H9 (cell line): ENCODE measurements around the gene IGSF22. TPM values are rescaled to one million over a fixed set of nuclear protein-coding genes. Genes with fewer than 3 reads are reported as not detected.

Source experiments
- DNase-seq: peaks from one replicate; pipeline ENCODE4 v3.0.0-alpha.2; 2017
- H2AFZ ChIP-seq: one replicate; pipeline ENCODE4 v1.6.1; 2013; ENCODE audit warnings: mild to moderate bottlenecking, low read length, control low read depth, moderate library complexity
- H2AK5ac ChIP-seq: 2 replicates; pipeline ENCODE4 v1.6.1; 2013; ENCODE audit warnings: low read length, control low read depth, mixed read lengths; ENCODE audit not compliant: insufficient read length
- H2BK120ac ChIP-seq: one replicate; pipeline ENCODE4 v1.6.1; 2013; ENCODE audit warnings: low read depth, mild to moderate bottlenecking, low read length, control low read depth, inconsistent platforms; ENCODE audit not compliant: poor library complexity, severe bottlenecking
- H2BK12ac ChIP-seq: 2 replicates; pipeline ENCODE4 v1.6.1; 2013; ENCODE audit warnings: low read length, control low read depth, mixed read lengths, low read depth; ENCODE audit not compliant: insufficient read length
- H2BK15ac ChIP-seq: 2 replicates; pipeline ENCODE4 v1.6.1; 2013; ENCODE audit warnings: low read depth, low read length, control low read depth
- H2BK20ac ChIP-seq: one replicate; pipeline ENCODE4 v1.6.1; 2013; ENCODE audit warnings: low read depth, mild to moderate bottlenecking, low read length, control low read depth, inconsistent platforms; ENCODE audit not compliant: poor library complexity, severe bottlenecking
- H2BK5ac ChIP-seq: 2 replicates; pipeline ENCODE4 v1.6.1; 2013; ENCODE audit warnings: low read length, control low read depth, mixed read lengths; ENCODE audit not compliant: insufficient read length
- H3K14ac ChIP-seq: 2 replicates; pipeline ENCODE4 v1.6.1; 2013; ENCODE audit warnings: low read length, control low read depth; ENCODE audit not compliant: insufficient read depth
- H3K18ac ChIP-seq: 2 replicates; pipeline ENCODE4 v1.6.1; 2013; ENCODE audit warnings: low read depth, mild to moderate bottlenecking, mixed read lengths, low read length, control low read depth; ENCODE audit not compliant: insufficient read length
- H3K23ac ChIP-seq: 2 replicates; pipeline ENCODE4 v1.6.1; 2013; ENCODE audit warnings: low read length, control low read depth, mixed read lengths, low read depth; ENCODE audit not compliant: insufficient read length
- H3K23me2 ChIP-seq: 2 replicates; pipeline ENCODE4 v1.6.1; 2013; ENCODE audit warnings: low read depth, mild to moderate bottlenecking, mixed read lengths, low read length, control low read depth; ENCODE audit not compliant: insufficient read length, poor library complexity, severe bottlenecking
- H3K27ac ChIP-seq: 2 replicates; pipeline ENCODE4 v1.5.1; 2013; ENCODE audit warnings: low read length, control low read depth, mixed read lengths, low read depth; ENCODE audit not compliant: insufficient read length
- H3K27me3 ChIP-seq: 2 replicates; pipeline ENCODE4 v1.6.1; 2013; ENCODE audit warnings: low read length, control low read depth, inconsistent platforms; ENCODE audit not compliant: insufficient read depth
- H3K4ac ChIP-seq: 2 replicates; pipeline ENCODE4 v1.6.1; 2013; ENCODE audit warnings: low read depth, mild to moderate bottlenecking, control low read depth, inconsistent platforms, low read length, moderate library complexity
- H3K4me1 ChIP-seq: 2 replicates; pipeline ENCODE4 v1.6.1; 2013; ENCODE audit warnings: low read length, control low read depth, inconsistent platforms; ENCODE audit not compliant: insufficient read depth
- H3K4me2 ChIP-seq: 2 replicates; pipeline ENCODE4 v1.6.1; 2013; ENCODE audit warnings: low read length, control low read depth, mixed read lengths; ENCODE audit not compliant: insufficient read length, insufficient read depth
- H3K56ac ChIP-seq: 2 replicates; pipeline ENCODE4 v1.6.1; 2013; ENCODE audit warnings: low read depth, mild to moderate bottlenecking, mixed read lengths, low read length, control low read depth; ENCODE audit not compliant: insufficient read length
- H3K79me1 ChIP-seq: 2 replicates; pipeline ENCODE4 v1.6.1; 2013; ENCODE audit warnings: low read depth, mild to moderate bottlenecking, moderate library complexity, low read length, control low read depth, inconsistent platforms; ENCODE audit not compliant: insufficient read depth, poor library complexity, severe bottlenecking
- H3K79me2 ChIP-seq: 2 replicates; pipeline ENCODE4 v1.6.1; 2013; ENCODE audit warnings: low read length, control low read depth, inconsistent platforms; ENCODE audit not compliant: insufficient read depth
- H3K9ac ChIP-seq: 2 replicates; pipeline ENCODE4 v1.6.1; 2013; ENCODE audit warnings: low read length, control low read depth, mixed read lengths; ENCODE audit not compliant: insufficient read length; ENCODE audit errors: extremely low read depth
- H3K9me3 ChIP-seq: one replicate; pipeline ENCODE4 v1.6.1; 2013; ENCODE audit warnings: low read depth, low read length, inconsistent platforms; ENCODE audit not compliant: control insufficient read depth
- H3T11ph ChIP-seq: one replicate; pipeline ENCODE4 v1.6.1; 2013; ENCODE audit warnings: mild to moderate bottlenecking, low read length, control low read depth, inconsistent platforms
- H4K20me1 ChIP-seq: one replicate; pipeline ENCODE4 v1.6.1; 2013; ENCODE audit not compliant: control insufficient read depth, insufficient read length, insufficient read depth
- H4K5ac ChIP-seq: 2 replicates; pipeline ENCODE4 v1.6.1; 2013; ENCODE audit warnings: low read depth, mild to moderate bottlenecking, mixed read lengths, low read length, control low read depth; ENCODE audit not compliant: insufficient read length
- H4K8ac ChIP-seq: replicated peaks from 2 replicates; pipeline ENCODE4 v1.6.1; 2013; ENCODE audit warnings: low read length, control low read depth, mixed read lengths, low read depth; ENCODE audit not compliant: insufficient read length
- H4K91ac ChIP-seq: 2 replicates; pipeline ENCODE4 v1.6.1; 2013; ENCODE audit warnings: low read depth, mild to moderate bottlenecking, moderate library complexity, mixed read lengths, low read length, control low read depth; ENCODE audit not compliant: insufficient read length
- H3K27ac Mint-ChIP-seq, 3 experiments: 2 replicates in 2 of 3; 3 replicates in 1 of 3; pipeline ENCODE4 v1.8.0; 2020 to 2021; ENCODE audit warnings: mixed read lengths in 3 of 3, mild to moderate bottlenecking in 1 of 3, moderate library complexity in 1 of 3
- H3K27me3 Mint-ChIP-seq: 2 replicates; pipeline ENCODE4 v1.8.0; 2021; ENCODE audit warnings: low read depth, mild to moderate bottlenecking, moderate library complexity, mixed read lengths
- H3K36me3 Mint-ChIP-seq, 3 experiments: 2 replicates in 2 of 3; 3 replicates in 1 of 3; pipeline ENCODE4 v1.8.0; 2020 to 2021; ENCODE audit warnings: low read depth in 3 of 3, mixed read lengths in 3 of 3; ENCODE audit not compliant: insufficient read depth in 1 of 3
- H3K4me1 Mint-ChIP-seq, 2 experiments: 2 replicates each; pipeline ENCODE4 v1.8.0; 2020; ENCODE audit warnings: mixed read lengths in 2 of 2
- H3K4me3 Mint-ChIP-seq, 2 experiments: 2 replicates in 1 of 2; 3 replicates in 1 of 2; pipeline ENCODE4 v1.8.0; 2020 to 2021; ENCODE audit warnings: mild to moderate bottlenecking in 2 of 2, mixed read lengths in 2 of 2, moderate library complexity in 1 of 2
- H3K9me3 Mint-ChIP-seq, 2 experiments: 2 replicates in 1 of 2; 3 replicates in 1 of 2; pipeline ENCODE4 v1.8.0; 2020; ENCODE audit warnings: mild to moderate bottlenecking in 2 of 2, mixed read lengths in 2 of 2, moderate library complexity in 1 of 2
- WGBS: extraction: QIAGEN DNeasy Blood & Tissue Kit; methylation state at CpG from one replicate; pipeline ENCODE4 v1.1.7; 2013; ENCODE audit warnings: missing lambda C conversion rate, low lambda C conversion rate, mixed read lengths; ENCODE audit not compliant: insufficient read length; ENCODE audit errors: extremely low coverage; 5-methylcytosine and 5-hydroxymethylcytosine counted together
- total RNA-seq: library from RNA; stranded (reverse); gene quantifications from 2 replicates; pipeline ENCODE4 v1.2.1, GENCODE V29; 2021
- TF ChIP-seq, protein P1 (sequence below): fragments of 200-600 bp; sonication (generic); conservative IDR thresholded peaks from 3 replicates; pipeline ENCODE4 v1.8.0; 2021; ENCODE audit warnings: antibody characterized with exemption, mild to moderate bottlenecking

Gene IGSF22
- total RNA-seq, 1 experiment from 2014 or later: 0.35 TPM

DNA sequence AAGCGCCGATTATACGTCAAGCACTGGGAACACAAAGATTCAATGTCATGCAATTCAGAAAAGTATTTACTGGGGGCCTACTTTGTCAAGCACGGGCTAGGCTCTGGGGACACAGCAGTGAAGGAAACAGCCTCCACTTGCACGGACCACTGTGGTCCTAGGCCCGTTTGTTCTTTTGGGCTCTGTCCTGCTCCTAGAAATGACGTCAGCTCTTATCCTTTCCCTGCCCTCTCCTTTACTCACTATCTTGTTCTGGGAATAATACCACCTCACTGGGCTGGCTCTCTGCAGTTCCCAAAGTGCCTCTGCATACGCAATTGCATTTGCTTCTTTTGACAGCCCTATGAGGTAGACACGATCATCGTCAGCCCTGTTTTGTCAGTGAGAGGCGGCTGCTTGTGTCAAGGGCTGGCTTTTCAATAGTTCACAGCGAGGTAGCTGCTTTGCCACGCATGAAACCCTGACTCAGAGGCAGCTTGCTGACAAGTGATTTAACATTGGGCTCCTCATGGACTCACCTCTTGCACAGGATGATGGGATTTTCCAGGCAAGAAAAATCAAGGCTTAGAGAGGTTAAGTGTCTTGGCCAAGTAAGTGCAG lies 22.9 kb upstream of the IGSF22 start:
- H3K27ac Mint-ChIP-seq: no peak overlapping the region; a peak in 1 of 7 replicates

More for the DNA sequence above, 22.9 kb upstream of the IGSF22 start:
- Histone ChIP-seq H4K20me1 (no peaks in the 10 kb centered on the region), H3K23me2 (no peaks in the 10 kb centered on the region), H3K18ac (no peak overlapping the region), H3K4me1 (peaks cover 2% of the 10 kb centered on the region; the same call in 1 of the 2 replicates), H3K23ac (no peak overlapping the region), H3K79me1 (no peaks in the 10 kb centered on the region), H2AK5ac (no peak overlapping the region), H3K56ac (no peak overlapping the region), H3K4ac (no peak overlapping the region), H4K5ac (no peak overlapping the region), H3K4me2 (no peak overlapping the region), H2BK120ac (no peak overlapping the region), H3K14ac (no peak overlapping the region), H4K8ac (no peak overlapping the region), H2BK12ac (no peak overlapping the region), H2AFZ (no peak overlapping the region), H3K79me2 (no peaks in the 10 kb centered on the region), H4K91ac (no peak overlapping the region), H3K9me3 (no peaks in the 10 kb centered on the region), H2BK5ac (no peak overlapping the region), H2BK20ac (no peak overlapping the region), H3K27ac (no peak overlapping the region), H2BK15ac (no peak overlapping the region), H3K27me3 (no peaks in the 10 kb centered on the region), H3T11ph (no peak overlapping the region), H3K9ac (no peak overlapping the region)
- no peak overlapping the region for H3K4me3 Mint-ChIP-seq
- TF ChIP-seq, protein P1, sequence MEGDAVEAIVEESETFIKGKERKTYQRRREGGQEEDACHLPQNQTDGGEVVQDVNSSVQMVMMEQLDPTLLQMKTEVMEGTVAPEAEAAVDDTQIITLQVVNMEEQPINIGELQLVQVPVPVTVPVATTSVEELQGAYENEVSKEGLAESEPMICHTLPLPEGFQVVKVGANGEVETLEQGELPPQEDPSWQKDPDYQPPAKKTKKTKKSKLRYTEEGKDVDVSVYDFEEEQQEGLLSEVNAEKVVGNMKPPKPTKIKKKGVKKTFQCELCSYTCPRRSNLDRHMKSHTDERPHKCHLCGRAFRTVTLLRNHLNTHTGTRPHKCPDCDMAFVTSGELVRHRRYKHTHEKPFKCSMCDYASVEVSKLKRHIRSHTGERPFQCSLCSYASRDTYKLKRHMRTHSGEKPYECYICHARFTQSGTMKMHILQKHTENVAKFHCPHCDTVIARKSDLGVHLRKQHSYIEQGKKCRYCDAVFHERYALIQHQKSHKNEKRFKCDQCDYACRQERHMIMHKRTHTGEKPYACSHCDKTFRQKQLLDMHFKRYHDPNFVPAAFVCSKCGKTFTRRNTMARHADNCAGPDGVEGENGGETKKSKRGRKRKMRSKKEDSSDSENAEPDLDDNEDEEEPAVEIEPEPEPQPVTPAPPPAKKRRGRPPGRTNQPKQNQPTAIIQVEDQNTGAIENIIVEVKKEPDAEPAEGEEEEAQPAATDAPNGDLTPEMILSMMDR: no peak
- no peaks in the 10 kb centered on the region for H3K36me3 Mint-ChIP-seq
- no peaks in the 10 kb centered on the region for H3K9me3 Mint-ChIP-seq
- DNase-seq: no peak
- peaks cover 16 to 22% of the 10 kb centered on the region in 2 experiments for H3K4me1 Mint-ChIP-seq
- peaks cover 3% of the 10 kb centered on the region for H3K27me3 Mint-ChIP-seq
- WGBS: no CpG with 5 or more reads among the region's 13 CpGs
